NCI-H82 (cell line): ENCODE data around the gene EIPR1.
"Not testable (repeated sequence)": the region's sequence is repeated elsewhere in the genome, so short reads cannot be mapped to it uniquely, and the experiment has no call there.

Experiments used
- DNase-seq: peaks from one replicate; lab custom pipeline; 2025; lab: John Stamatoyannopoulos, UW

The EIPR1 gene

DNA sequence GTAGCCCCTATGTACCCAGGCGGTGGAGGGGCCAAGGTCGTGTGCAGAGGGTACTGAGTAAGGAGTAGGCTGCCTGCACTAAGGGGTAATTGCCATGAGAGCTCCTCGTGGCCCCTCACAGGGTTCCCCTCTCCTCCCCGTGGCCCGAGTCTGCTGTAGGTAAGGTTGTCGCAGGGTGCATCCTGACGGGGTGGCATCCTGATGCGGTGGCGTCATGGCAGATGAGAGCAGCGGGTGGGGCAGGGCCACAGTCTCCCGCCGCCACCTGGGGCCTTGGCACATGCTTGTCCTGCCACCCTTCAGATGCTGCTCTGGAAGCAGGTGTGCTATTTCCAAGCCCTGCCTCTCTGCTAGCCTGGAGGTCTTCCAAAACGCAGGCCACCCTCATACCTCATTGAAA lies 89.7 kb downstream of the EIPR1 start:
- DNase-seq: no peak

DNA sequence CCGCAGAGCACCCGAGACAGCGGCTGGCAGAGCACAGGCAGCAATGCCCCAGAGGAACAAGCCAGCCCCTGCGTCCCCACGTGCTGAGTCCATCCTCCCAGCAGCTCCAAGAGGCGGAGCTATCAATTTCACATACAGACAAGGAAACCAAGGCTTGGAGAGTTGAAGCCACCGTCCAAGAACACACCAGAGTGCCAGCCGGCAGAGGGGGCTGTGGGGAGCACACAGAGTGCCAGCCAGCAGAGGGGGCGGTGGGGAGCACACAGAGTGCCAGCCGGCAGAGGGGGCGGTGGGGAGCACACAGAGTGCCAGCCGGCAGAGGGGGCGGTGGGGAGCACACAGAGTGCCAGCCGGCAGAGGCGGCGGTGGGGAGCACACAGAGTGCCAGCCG lies 91.0 kb downstream of the EIPR1 start:
- DNase-seq: not testable (repeated sequence)

DNA sequence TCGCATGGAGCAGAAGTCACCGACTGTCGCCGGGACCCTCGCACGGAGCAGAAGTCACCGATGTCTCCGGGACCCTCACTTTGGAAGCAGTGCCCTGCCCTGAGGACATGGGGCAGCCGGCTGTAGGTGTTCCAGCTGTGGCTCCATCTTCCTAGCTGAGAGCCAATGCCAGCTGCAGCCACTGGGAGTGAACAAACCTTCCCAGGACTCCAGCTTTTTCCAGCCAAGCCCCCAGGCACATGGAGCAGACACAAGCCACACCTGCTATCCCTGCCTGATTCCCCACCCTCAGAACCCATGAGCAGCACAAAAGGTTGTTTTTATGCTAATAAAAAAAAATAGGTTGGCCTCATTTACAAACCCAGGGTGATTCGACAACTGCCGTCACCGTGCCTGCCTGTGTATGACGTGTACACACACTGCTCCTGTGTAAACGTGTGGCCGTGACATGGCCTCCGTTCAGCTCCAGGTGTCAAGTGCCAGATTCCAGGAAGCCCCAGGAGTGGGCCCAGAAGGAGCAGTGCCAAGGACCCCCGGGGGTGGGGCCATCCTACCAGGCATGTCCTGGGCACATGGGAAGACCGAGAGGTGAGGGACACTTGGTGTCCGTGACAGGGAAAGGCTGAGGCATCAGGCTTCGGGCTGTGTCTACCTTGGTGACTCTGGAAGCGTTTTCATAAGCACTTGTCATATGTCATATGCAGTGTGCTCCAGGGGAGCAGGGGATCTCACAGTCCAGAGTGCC lies 91.5 kb downstream of the EIPR1 start:
- no peak for DNase-seq

DNA sequence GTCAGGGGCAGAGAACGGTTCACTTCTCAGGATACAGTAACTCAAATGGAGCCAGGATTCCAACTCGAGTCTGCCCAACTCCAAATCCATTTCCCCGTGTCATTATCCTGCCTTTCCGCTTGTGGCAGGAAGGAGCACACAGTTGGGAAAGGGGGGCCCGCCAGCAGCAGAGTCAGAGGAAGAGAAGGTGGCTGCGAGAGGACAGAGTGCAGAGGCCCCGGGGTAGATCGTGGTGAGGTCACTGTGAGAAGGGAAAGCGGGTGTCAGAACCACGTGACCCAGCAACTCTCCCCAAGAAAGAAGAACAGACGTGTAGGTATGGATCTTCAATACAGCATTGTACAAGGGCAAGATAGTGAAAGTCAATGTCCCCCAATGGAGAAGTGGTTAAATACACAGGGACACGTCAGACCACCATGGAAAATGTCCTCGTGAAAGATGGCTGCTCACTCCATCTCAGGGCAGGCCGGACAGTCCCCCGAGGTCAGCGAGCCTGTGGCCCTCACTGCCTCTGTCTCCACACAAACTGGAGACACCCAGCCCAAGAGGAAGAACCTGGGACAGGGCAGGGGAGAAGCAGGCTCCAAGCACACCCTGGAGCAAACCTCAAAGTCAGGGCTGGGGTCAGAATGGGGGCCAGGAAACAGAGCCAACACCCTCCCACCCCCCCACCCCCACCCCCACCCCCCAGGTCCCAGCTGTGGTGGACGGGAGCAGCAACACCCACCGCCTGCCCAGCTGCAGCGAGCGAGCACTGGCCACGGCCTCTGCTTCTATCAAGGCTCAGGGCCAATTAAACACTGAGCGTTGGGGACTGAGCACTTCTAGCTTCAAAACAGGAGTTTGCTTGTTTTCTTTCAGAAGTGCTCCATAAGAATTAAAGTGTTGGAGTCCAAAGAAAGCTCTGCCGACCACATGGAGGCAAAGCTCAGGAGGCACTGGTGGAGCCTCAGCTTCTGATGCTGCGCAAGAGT lies 92.7 kb downstream of the EIPR1 start:
- no peak for DNase-seq

GRCh38 chr2:3283876-3284656 lies 93.6 kb downstream of the EIPR1 start:
- DNase-seq: not testable (repeated sequence)

DNA sequence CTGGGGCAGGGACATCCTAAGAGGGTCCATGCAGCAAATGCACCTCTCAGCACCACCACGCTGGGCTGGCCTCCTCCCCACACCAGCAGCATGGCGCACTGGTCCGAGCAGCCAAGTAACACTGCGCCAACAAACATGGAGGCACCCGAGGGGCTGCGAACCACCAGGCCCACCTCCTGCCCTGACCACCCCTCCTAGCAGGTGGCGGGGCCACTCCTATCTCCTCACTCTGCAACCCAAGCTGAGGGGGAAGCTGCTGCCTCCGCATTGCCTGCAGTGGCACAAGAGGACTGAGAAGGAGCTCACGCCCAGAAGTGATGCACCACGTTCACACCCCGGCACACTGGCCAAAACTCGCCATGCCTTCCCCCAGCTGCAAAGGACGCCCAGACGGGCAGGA lies 94.4 kb downstream of the EIPR1 start:
- DNase-seq: no peak

GRCh38 chr2:3282056-3282998 lies 95.3 kb downstream of the EIPR1 start:
- no peak for DNase-seq

GRCh38 chr2:3280683-3281520 lies 96.7 kb downstream of the EIPR1 start:
- no peak for DNase-seq

DNA sequence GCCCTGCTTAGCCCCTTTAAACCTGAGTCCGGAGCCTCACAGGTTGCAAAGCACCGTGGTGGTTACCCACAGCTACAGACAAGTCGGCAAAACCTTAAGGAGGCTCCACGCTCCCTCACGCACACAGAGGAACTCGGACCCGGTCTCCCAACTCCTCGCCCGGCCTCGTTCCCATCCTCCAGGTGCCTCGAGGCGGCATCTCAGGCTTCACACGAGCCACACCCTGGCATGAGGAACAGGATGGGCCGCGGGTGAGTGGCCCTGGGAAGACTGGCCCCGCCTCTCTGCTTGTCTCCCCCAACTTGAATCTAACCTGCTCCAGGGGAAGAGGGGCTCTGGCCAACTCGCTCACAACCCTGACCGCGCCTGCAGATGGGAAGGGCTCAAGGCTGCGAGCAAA lies 97.4 kb downstream of the EIPR1 start:
- no peak for DNase-seq

DNA sequence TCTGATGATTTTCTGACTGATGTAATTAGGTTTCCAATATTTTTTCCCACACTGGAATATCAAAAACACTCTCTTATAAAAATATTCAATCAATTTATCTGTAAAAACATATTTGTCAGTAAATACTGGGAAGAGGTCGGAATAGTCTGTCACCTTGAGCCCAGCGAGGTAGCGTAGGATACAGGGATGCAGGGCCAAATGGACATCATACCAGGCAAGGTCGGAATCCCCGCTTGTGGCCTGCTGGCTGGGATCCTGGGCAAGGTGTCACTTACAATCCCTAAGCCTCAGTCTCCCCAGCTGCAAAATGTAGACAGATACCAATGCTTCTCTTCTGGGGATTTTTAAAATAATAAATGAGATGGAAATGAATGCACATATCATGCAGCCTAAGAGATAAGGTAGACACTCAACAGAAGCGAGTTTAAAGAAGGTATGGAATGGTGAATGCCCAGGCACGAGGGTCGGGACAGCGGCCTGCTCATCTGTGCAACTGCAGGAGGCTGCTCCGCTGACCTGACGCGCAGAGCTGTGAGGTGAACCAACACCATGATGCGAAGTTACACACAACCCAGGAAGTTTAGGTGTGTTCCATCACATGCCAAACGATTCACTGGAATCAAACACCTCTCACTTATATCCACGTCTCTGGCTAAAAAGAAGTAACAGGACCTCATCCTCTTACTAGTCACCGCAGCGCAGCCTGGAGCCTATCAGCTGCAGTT lies 98.2 kb downstream of the EIPR1 start:
- DNase-seq: no peak

GRCh38 chr2:3278521-3279218 lies 98.9 kb downstream of the EIPR1 start:
- DNase-seq: no peak

DNA sequence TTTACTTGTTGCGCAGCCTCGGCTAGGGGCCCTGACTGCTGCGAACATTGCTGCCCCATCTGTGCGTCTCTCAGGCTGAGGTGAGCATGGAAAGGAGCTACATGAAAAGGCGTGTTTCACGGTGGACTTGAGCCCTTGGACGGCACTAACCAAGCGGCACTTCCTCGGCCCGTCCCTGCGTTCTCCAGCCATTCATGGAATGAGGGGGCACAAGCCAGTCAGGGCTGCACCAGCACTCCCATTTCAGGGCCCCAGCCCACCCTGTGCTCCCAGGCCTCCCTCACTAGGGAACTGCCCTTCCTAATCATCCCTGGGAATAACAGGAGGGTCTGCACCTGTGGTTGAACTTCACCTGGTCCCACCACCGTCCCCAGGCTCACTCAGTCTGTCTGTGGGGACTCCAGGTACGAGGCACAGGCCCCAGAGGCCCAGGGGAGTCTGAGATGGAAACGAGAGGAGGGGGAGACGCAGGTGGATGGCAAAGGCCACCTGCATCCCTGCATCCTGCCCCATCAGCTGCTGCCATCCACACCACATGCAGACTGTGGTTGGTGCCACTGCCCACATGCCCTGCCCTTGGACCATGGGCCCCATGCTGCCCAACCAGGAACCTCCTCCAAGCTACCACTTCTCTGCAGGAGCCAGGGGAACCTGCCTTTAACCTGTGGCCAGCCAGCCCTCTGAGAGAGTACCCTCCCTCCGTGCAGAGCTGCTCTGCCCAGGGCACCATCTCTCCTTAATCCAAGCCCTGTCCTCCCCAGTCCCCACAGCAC lies 99.7 kb downstream of the EIPR1 start:
- DNase-seq: no peak

DNA sequence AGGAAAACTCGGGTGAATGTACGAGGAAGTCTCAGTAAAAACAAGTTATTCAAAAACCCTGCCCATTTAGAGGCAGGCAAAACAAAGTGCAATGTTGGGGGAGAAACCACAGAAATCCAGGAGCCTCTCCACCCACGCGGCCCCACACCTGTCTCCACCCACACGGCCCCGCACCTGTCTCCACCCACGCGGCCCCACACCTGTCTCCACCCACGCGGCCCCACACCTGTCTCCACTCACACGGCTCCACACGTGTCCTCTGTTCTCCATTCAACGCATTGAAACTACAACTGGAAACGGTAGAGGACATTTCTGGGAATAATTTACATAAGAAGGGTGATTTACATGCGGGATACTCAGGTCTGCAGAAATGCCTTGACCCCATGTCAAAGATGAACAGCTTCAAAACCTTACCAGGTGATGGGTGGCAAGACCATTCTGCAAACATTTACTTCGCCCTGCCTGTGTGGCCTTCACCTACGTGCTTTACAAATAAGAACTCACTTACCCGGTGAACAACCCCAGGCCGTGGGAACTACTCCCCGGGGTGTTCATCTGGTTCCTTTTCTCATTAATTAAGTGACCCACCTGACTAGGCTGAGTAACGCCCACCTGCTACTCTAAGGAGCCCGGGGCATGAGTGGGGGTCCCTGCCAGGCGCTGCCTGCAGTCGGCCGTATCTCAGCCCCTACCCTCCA lies 100.4 kb downstream of the EIPR1 start:
- DNase-seq: no peak

DNA sequence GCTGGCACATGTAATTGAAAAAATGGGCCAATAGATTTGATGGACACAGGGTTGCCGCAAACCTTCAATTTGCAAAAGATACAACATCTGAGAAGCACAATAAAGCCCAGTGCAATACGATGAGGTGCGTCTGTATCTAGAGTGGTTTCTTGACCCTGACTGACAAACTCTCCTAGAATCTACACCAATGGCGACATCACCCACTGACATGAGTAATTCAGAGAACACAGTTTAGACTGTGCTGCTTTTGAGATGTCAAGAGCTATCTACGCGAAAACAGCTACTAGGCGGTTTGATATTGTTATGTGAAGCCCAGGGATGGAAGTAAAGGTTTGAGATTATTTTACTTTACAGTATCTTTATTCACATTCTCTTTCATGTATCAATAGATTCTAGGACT lies 104.9 kb downstream of the EIPR1 start:
- no peak for DNase-seq

- no peak for DNase-seq
These were observed 107.5 kb downstream of the EIPR1 start for GRCh38 chr2:3270095-3270478.

- DNase-seq: no peak
These were observed 108.1 kb downstream of the EIPR1 start for GRCh38 chr2:3269425-3270094.

- DNase-seq: no peak
These were observed 109.0 kb downstream of the EIPR1 start for GRCh38 chr2:3268705-3269029.
